ENCODE data around the gene AFAP1. TPM values are rescaled to one million over a fixed set of nuclear protein-coding genes. Genes with fewer than 3 reads are reported as not detected.

Gene AFAP1
- total and polyA plus RNA-seq, 2 of the 8 experiments (the other 6 are each of a cell fraction or from before 2014, with no cell fraction given) = 3.6 to 18.2 TPM

- POLR2A ChIA-PET (ENCODE audit: partially characterized antibody) = no interaction called here
- H2BK120ac ChIP-seq (replicated peaks; ENCODE audit: low read depth, low read length) = no peak overlapping the region
- H3K14ac ChIP-seq (ENCODE audit: insufficient read length) = no peak overlapping the region
- no peak overlapping the region for H3K9ac ChIP-seq (replicated peaks in 1 of 4; ENCODE audit: extremely low read depth in 1 of 4, low read depth in 3 of 4, low read length in 3 of 4)
- H3K79me2 ChIP-seq (ENCODE audit: control insufficient read depth in 1 of 2, insufficient read depth in 2 of 2, low read length in 2 of 2) = no peaks in the 10 kb centered on the region
- no peaks in the 10 kb centered on the region; a peak in 1 of 4 replicates for H3K9me3 ChIP-seq (ENCODE audit: insufficient read depth in 2 of 2, low read depth in 1 of 2, low read length in 1 of 2)
- H2BK12ac ChIP-seq (ENCODE audit: low read depth, low read length) = no peak overlapping the region
- H3K18ac ChIP-seq (ENCODE audit: extremely low read depth, low read length) = no peak overlapping the region
- no peak overlapping the region for H3K4me3 ChIP-seq (ENCODE audit: extremely low read depth in 1 of 4, insufficient read depth in 2 of 4, low read depth in 3 of 4, low read length in 4 of 4)
- H3K27ac ChIP-seq (ENCODE audit: low read depth, low read length) = no peak overlapping the region
- H4K5ac ChIP-seq (ENCODE audit: insufficient read length, low read depth, low read length) = no peak overlapping the region
- H3K36me3 ChIP-seq (ENCODE audit: control insufficient read depth in 2 of 4, insufficient read depth in 4 of 4, low read length in 3 of 4) = no peaks in the 10 kb centered on the region
- H4K8ac ChIP-seq (ENCODE audit: extremely low read depth, insufficient read depth, low read length) = no peak overlapping the region
- no peak overlapping the region for H2BK5ac ChIP-seq (ENCODE audit: low read depth, low read length)
- no peak overlapping the region for H2BK20ac ChIP-seq (ENCODE audit: low read length)
- H4K91ac ChIP-seq (replicated peaks; ENCODE audit: insufficient read length, low read length) = no peak overlapping the region
- H3K27me3 ChIP-seq (replicated peaks in 1 of 4; ENCODE audit: control insufficient read depth in 3 of 4, extremely low read depth in 1 of 4, insufficient read depth in 3 of 4, low read length in 3 of 4) = no peaks in the 10 kb centered on the region; a peak in 1 of 7 replicates
- H3K56ac ChIP-seq (replicated peaks; ENCODE audit: insufficient read length, low read depth, low read length) = no peak overlapping the region
- FAIRE-seq (no peak), DNase-seq (ENCODE audit: low read depth in 1 of 2, low spot score in 2 of 2) (no peak)
- H2AK5ac ChIP-seq (ENCODE audit: low read depth, low read length) = no peak overlapping the region
- 88% methylated on average over 1 of the region's 1 CpG; no CpG with 5 or more reads in 1 of the 2 experiments for WGBS, 2 experiments (ENCODE audit: extremely low coverage in 1 of 2, insufficient coverage in 1 of 2, insufficient read length in 1 of 2, insufficient replicate concordance in 2 of 2, low coverage in 1 of 2, low lambda C conversion rate in 2 of 2, missing lambda C conversion rate in 1 of 2)
- CTCF ChIA-PET (ENCODE audit: partially characterized antibody) = interaction anchor here (0.8 to 1.1 kb wide), 5 partner anchors 14 to 172 kb away, joined by 3 to 4 read pairs (median 3); no protein-coding TSS in a partner anchor
- H3K4me1 ChIP-seq (replicated peaks in 1 of 4; ENCODE audit: control insufficient read depth in 3 of 4, insufficient read depth in 4 of 4, low read length in 3 of 4) = peaks cover 0 to 32% (median 10%) of the 10 kb centered on the region in 4 experiments; a peak in 6 of 7 replicates
- peaks cover 13% of the 10 kb centered on the region for H3K23me2 ChIP-seq (ENCODE audit: low read depth, low read length)
- TF ChIP-seq FOSL1 (IDR thresholded peaks at IDR 0.05; ENCODE audit: insufficient read depth, low read depth, low read length) (no peak), SP4 (IDR thresholded peaks at IDR 0.05; ENCODE audit: low read length) (no peak), SRF (IDR thresholded peaks at IDR 0.05; ENCODE audit: low read depth, low read length) (no peak), POLR2A (IDR thresholded peaks at IDR 0.05; ENCODE audit: control extremely low read depth in 1 of 2, low read depth in 2 of 2, low read length in 2 of 2) (no peak), GTF2F1 (IDR thresholded peaks at IDR 0.05; ENCODE audit: borderline replicate concordance, low read depth, low read length) (no peak)
- TF ChIP-seq, protein P1, sequence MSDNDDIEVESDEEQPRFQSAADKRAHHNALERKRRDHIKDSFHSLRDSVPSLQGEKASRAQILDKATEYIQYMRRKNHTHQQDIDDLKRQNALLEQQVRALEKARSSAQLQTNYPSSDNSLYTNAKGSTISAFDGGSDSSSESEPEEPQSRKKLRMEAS (IDR thresholded peaks at IDR 0.05) = no peak
- no peaks in the 10 kb centered on the region for H4K20me1 ChIP-seq (replicated peaks in 1 of 2; ENCODE audit: control insufficient read depth in 1 of 2, insufficient read depth in 2 of 2, low read length in 2 of 2)
- no peak overlapping the region for H3K4me2 ChIP-seq (ENCODE audit: insufficient read depth in 1 of 2, low read depth in 2 of 2, low read length in 2 of 2)
- H2AFZ ChIP-seq (ENCODE audit: low read length) = no peak overlapping the region
- H3K23ac ChIP-seq (ENCODE audit: insufficient read length) = no peak overlapping the region
- no peak overlapping the region for H2BK15ac ChIP-seq (ENCODE audit: low read length)
- no peak overlapping the region for H3K4ac ChIP-seq (replicated peaks; ENCODE audit: insufficient read length, low read depth, low read length)
- H3K79me1 ChIP-seq (ENCODE audit: low read depth, low read length) = no peaks in the 10 kb centered on the region
These were observed 34.8 kb upstream of the AFAP1 start for GRCh38 chr4:7974425-7974824.

All from H1 (cell line).